HG03442 (cell line): ENCODE measurements around the gene APBB2.
A peak's percentile ranks its signal among the peaks of the same experiment; 100 is the strongest.
"Not testable (repeated sequence)": the region's sequence is repeated elsewhere in the genome, so short reads cannot be mapped to it uniquely, and the experiment has no call there.

Experiments used
- ATAC-seq: cut with Tn5 transposase; IDR thresholded peaks from one replicate; pipeline ENCODE4 v1.9.1; 2021; ENCODE audit warnings: mild to moderate bottlenecking, moderate library complexity; ENCODE audit not compliant: unreplicated experiment

APBB2 gene

GRCh38 chr4:40952672-40953071, 261.7 kb downstream of the APBB2 start:
- ATAC-seq = no peak

- no peak for ATAC-seq
These were observed 262.1 kb downstream of the APBB2 start for GRCh38 chr4:40952217-40952616.

GRCh38 chr4:40951026-40951425, 263.3 kb downstream of the APBB2 start:
- ATAC-seq = no peak

GRCh38 chr4:40949358-40950100, 264.8 kb downstream of the APBB2 start:
- ATAC-seq = no peak

GRCh38 chr4:40948014-40948413, 266.3 kb downstream of the APBB2 start:
- no peak for ATAC-seq

- no peak for ATAC-seq
These were observed 267.7 kb downstream of the APBB2 start for GRCh38 chr4:40946652-40947051.

GRCh38 chr4:40940756-40941155, 273.6 kb downstream of the APBB2 start:
- no peak for ATAC-seq

GRCh38 chr4:40940317-40940741, 274.0 kb downstream of the APBB2 start:
- no peak for ATAC-seq

- ATAC-seq = no peak
These were observed 274.5 kb downstream of the APBB2 start for GRCh38 chr4:40939856-40940255.

GRCh38 chr4:40938337-40938736, 276.0 kb downstream of the APBB2 start:
- no peak for ATAC-seq

- no peak for ATAC-seq
These were observed 277.1 kb downstream of the APBB2 start for GRCh38 chr4:40937140-40937725.

GRCh38 chr4:40934676-40935075, 279.7 kb downstream of the APBB2 start:
- ATAC-seq = no peak

GRCh38 chr4:40933272-40934053, 280.9 kb downstream of the APBB2 start:
- ATAC-seq = no peak

- no peak for ATAC-seq
These were observed 282.5 kb downstream of the APBB2 start for GRCh38 chr4:40931841-40932240.

GRCh38 chr4:40931238-40931637, 283.1 kb downstream of the APBB2 start:
- no peak for ATAC-seq

- no peak for ATAC-seq
These were observed 287.3 kb downstream of the APBB2 start for GRCh38 chr4:40927074-40927473.

GRCh38 chr4:40924793-40925117, 289.6 kb downstream of the APBB2 start:
- no peak for ATAC-seq

GRCh38 chr4:40924096-40924792, 290.1 kb downstream of the APBB2 start:
- ATAC-seq = peak; percentile 78

- ATAC-seq = no peak
These were observed 290.8 kb downstream of the APBB2 start for GRCh38 chr4:40923316-40924095.

GRCh38 chr4:40919976-40920375, 294.4 kb downstream of the APBB2 start:
- ATAC-seq = not testable (repeated sequence)

- ATAC-seq = no peak
These were observed 296.0 kb downstream of the APBB2 start for GRCh38 chr4:40918330-40918729.
